K562 (cell line): ENCODE results near the gene BCAR3. TPM values are rescaled to one million over a fixed set of nuclear protein-coding genes. Genes with fewer than 3 reads are reported as not detected.

Experiments
- ATAC-seq: fragments of 200-7000 bp; cut with Tn5 transposase; 3 replicates; pipeline ENCODE4 v1.9.1; 2020; ENCODE audit warnings: moderate library complexity
- BruUV-seq: library from RNA; stranded (reverse); fragments of 400-500 nt; replicated peaks from 2 replicates; lab custom pipeline; 2021; lab: Mats Ljungman, UMichigan
- CTCF ChIA-PET: fragments of 300-600 bp; formaldehyde crosslinking; extraction: SDS; loops from one replicate; lab custom pipeline; 2021; ENCODE audit warnings: low intra/inter-chr PET ratio; lab: Yijun Ruan, JAX
- POLR2A ChIA-PET: fragments of 300-600, 350-650 bp; sonication (Branson Sonifier 250); formaldehyde crosslinking; extraction: SDS; loops from one replicate; lab custom pipeline; 2021; ENCODE audit warnings: antibody characterized with exemption, inconsistent platforms; lab: Yijun Ruan, JAX
- DNase-seq, 4 experiments: peaks; one replicate each; pipeline versions ENCODE4 v3.0.0 to v3.0.0-alpha.2; 2011 to 2018; ENCODE audit warnings: low spot score in 3 of 4, mixed read lengths in 3 of 4; ENCODE audit errors: extremely low read depth in 1 of 4
- FAIRE-seq: peaks from 2 replicates; lab custom pipeline; 2011; peaks lifted over from hg19 to GRCh38; lab: Jason Lieb, UNC
- H2AFZ ChIP-seq: 2 replicates; pipeline ENCODE4 v1.6.0; 2011; ENCODE audit warnings: low read depth, low read length, control low read depth, inconsistent platforms
- H3K27ac ChIP-seq: fragments of 200-600 bp; 3 replicates; pipeline ENCODE4 v1.8.0; 2011; ENCODE audit warnings: low read depth, mild to moderate bottlenecking, control low read depth, inconsistent platforms, low read length, moderate library complexity, mixed read lengths; ENCODE audit errors: extremely low read depth
- H3K27me3 ChIP-seq, 2 experiments: fragments of 300-600 bp in 1 of 2; 2 replicates in 1 of 2; 3 replicates in 1 of 2; pipeline versions ENCODE4 v1.6.0 to v1.8.0; 2011; ENCODE audit warnings: inconsistent platforms in 2 of 2, low read length in 2 of 2, mild to moderate bottlenecking in 1 of 2, mixed read lengths in 1 of 2, moderate library complexity in 1 of 2; ENCODE audit not compliant: control insufficient read depth in 2 of 2, insufficient read depth in 2 of 2
- H3K36me3 ChIP-seq: fragments of 300-600 bp; 3 replicates; pipeline ENCODE4 v1.8.0; 2011; ENCODE audit warnings: mild to moderate bottlenecking, low read length, inconsistent platforms; ENCODE audit not compliant: control insufficient read depth, insufficient read depth
- H3K4me1 ChIP-seq, 2 experiments: fragments of 200-600 bp in 1 of 2; replicated peaks in 1 of 2; 2 replicates in 1 of 2; 3 replicates in 1 of 2; pipeline versions ENCODE4 v1.5.1 to v1.8.0; 2011; ENCODE audit warnings: inconsistent platforms in 2 of 2, low read length in 2 of 2, mild to moderate bottlenecking in 1 of 2, mixed read lengths in 1 of 2, moderate library complexity in 1 of 2; ENCODE audit not compliant: control insufficient read depth in 2 of 2, insufficient read depth in 2 of 2
- H3K4me2 ChIP-seq: 2 replicates; pipeline ENCODE4 v1.6.1; 2011; ENCODE audit warnings: low read length, control low read depth, inconsistent platforms, mixed read lengths; ENCODE audit not compliant: insufficient read depth
- H3K4me3 ChIP-seq: fragments of 200-600 bp; sonication (generic), shearing (Covaris generic); 2 replicates; pipeline ENCODE4 v1.5.1; 2016; ENCODE audit warnings: control low read depth, inconsistent platforms
- H3K79me2 ChIP-seq: fragments of 200-600 bp; 3 replicates; pipeline ENCODE4 v1.8.0; 2011; ENCODE audit warnings: low read length, inconsistent platforms; ENCODE audit not compliant: control insufficient read depth, insufficient read depth
- H3K9ac ChIP-seq, 2 experiments: 2 replicates each; pipeline versions ENCODE4 v1.6.0 to v1.6.1; 2011; ENCODE audit warnings: low read depth in 2 of 2, low read length in 2 of 2, control low read depth in 1 of 2, inconsistent platforms in 1 of 2, mild to moderate bottlenecking in 1 of 2, mixed read lengths in 1 of 2; ENCODE audit not compliant: insufficient read depth in 1 of 2
- H3K9me1 ChIP-seq: one replicate; pipeline ENCODE4 v1.6.0; 2011; ENCODE audit warnings: inconsistent platforms, mild to moderate bottlenecking, low read length, moderate library complexity; ENCODE audit not compliant: control insufficient read depth, insufficient read depth
- H3K9me3 ChIP-seq: replicated peaks from 2 replicates; pipeline ENCODE4 v1.5.1; 2011; ENCODE audit warnings: low read depth, low read length, inconsistent platforms; ENCODE audit not compliant: control insufficient read depth, insufficient read depth
- H4K20me1 ChIP-seq: replicated peaks from 2 replicates; pipeline ENCODE4 v1.6.1; 2011; ENCODE audit warnings: low read length, inconsistent platforms, mixed read lengths; ENCODE audit not compliant: control insufficient read depth, insufficient read depth
- EGR1 ChIP-seq: fragments of 450-650 bp; conservative IDR thresholded peaks from 2 replicates; pipeline ENCODE4 v1.6.1; 2017; ENCODE audit warnings: mild to moderate bottlenecking
- MEF2D ChIP-seq: conservative IDR thresholded peaks from 2 replicates; pipeline ENCODE4 v1.6.1; 2016; ENCODE audit warnings: low read depth, missing genetic modification characterization, missing compliant biosample characterization
- NEUROD1 ChIP-seq: fragments of 150-350 bp; IDR thresholded peaks from 2 replicates; pipeline ENCODE4 v1.6.1; 2014; ENCODE audit warnings: borderline replicate concordance, low read length, low read depth; ENCODE audit not compliant: partially characterized antibody
- NUFIP1 ChIP-seq: fragments of 450-650 bp; IDR thresholded peaks from 2 replicates; pipeline ENCODE4 v1.6.1; 2018; ENCODE audit not compliant: partially characterized antibody
- POLR2A ChIP-seq: fragments of 450-650 bp; conservative IDR thresholded peaks from 2 replicates; pipeline ENCODE4 v1.6.1; 2016
- SMC3 ChIP-seq: conservative IDR thresholded peaks from 2 replicates; pipeline ENCODE4 v1.6.1; 2011; ENCODE audit warnings: low read depth, low read length, improper control_type of control experiment; ENCODE audit not compliant: insufficient read depth
- SRSF9 ChIP-seq: fragments of 200-400 bp; formaldehyde crosslinking; IDR thresholded peaks from 2 replicates; pipeline ENCODE4 v1.6.1; 2017; ENCODE audit warnings: low read depth, low read length, borderline replicate concordance
- TEAD4 ChIP-seq, 2 experiments: sonication (generic) in 1 of 2; formaldehyde crosslinking in 1 of 2; IDR thresholded peaks; 2 replicates each; pipeline versions ENCODE4 v1.6.1 to v1.8.0; 2012 to 2022; ENCODE audit warnings: borderline replicate concordance in 1 of 2, inconsistent platforms in 1 of 2, low read length in 1 of 2, mild to moderate bottlenecking in 1 of 2, missing genetic modification reagents in 1 of 2
- ZNF217 ChIP-seq: sonication (generic); formaldehyde crosslinking; IDR thresholded peaks from 2 replicates; pipeline ENCODE4 v1.8.0; 2022; ENCODE audit warnings: mild to moderate bottlenecking, missing genetic modification reagents
- ZNF274 ChIP-seq: IDR thresholded peaks from 2 replicates; pipeline ENCODE4 v1.6.1; 2011; ENCODE audit warnings: low read depth, mild to moderate bottlenecking, low read length, moderate library complexity, borderline replicate concordance
- ZNF551 ChIP-seq: fragments of 250-450 bp; sonication (Bioruptor Pico); IDR thresholded peaks from 2 replicates; pipeline ENCODE4 v1.5.0; 2021; ENCODE audit warnings: mild to moderate bottlenecking, moderate library complexity
- ZNF668 ChIP-seq: fragments of 250-450 bp; sonication (Bioruptor Pico); IDR thresholded peaks from 2 replicates; pipeline ENCODE4 v1.8.0; 2022; ENCODE audit warnings: mild to moderate bottlenecking, inconsistent platforms
- WGBS: fragments of 100-300 bp; shearing (Covaris generic); methylation state at CpG from one replicate; pipeline ENCODE4 v1.1.6; 2016; ENCODE audit warnings: low coverage, mixed read lengths; ENCODE audit not compliant: insufficient coverage; ENCODE audit errors: missing lambda C conversion rate; 5-methylcytosine and 5-hydroxymethylcytosine counted together
- in situ Hi-C: fragments of 300-500 bp; cut with MboI; formaldehyde crosslinking; loops from 4 replicates; pipeline ENCODE4 v1.15.0; 2018; ENCODE audit warnings: inconsistent platforms, mixed read lengths
- intact Hi-C: fragments of 100-400 bp; cut with micrococcal nuclease; formaldehyde crosslinking; loops from 2 replicates; pipeline ENCODE4 v1.14.2; 2022
- polyA plus RNA-seq, 8 experiments: library from polyadenylated mRNA; depleted of rRNA in 4 of 8; stranded (reverse) in 5 of 8; unstranded in 3 of 8; fragments of >200 nt; fragmentation: Nextera tagmentation in 2 of 8; fragmentation: Illumina TruSeq in 1 of 8; extraction: Ambion mirVana in 2 of 8; extraction: Trizol in 1 of 8; gene quantifications; 2 replicates each; pipeline versions ENCODE4 v1.2.1 to v1.2.3, GENCODE V29; 2011 to 2014; ENCODE audit warnings: inconsistent platforms in 1 of 8, missing spikeins in 1 of 8
- total RNA-seq, 7 experiments: library from RNA; depleted of rRNA in 6 of 7; stranded (reverse); fragments of >200 nt in 6 of 7; fragmentation: Illumina TruSeq in 2 of 7; extraction: Trizol in 2 of 7; gene quantifications; 2 replicates each; pipeline versions ENCODE4 v1.2.1 to v1.2.3, GENCODE V29; 2011 to 2021; ENCODE audit warnings: low replicate concordance in 1 of 7
- TF ChIP-seq, protein P1 (sequence below): fragments of 200-400 bp; formaldehyde crosslinking; IDR thresholded peaks from 2 replicates; pipeline ENCODE4 v1.6.1; 2017; ENCODE audit warnings: mild to moderate bottlenecking, low read depth, low read length, moderate library complexity
- TF ChIP-seq, protein P2 (sequence below): fragments of 250-450 bp; sonication (Bioruptor Pico); IDR thresholded peaks from 2 replicates; pipeline ENCODE4 v1.8.0; 2022; ENCODE audit warnings: moderate library complexity, mild to moderate bottlenecking, inconsistent platforms

Gene BCAR3
- total and polyA plus RNA-seq, 9 of the 15 experiments (the other 6 are each of a cell fraction or from before 2014, with no cell fraction given) = 1.8 to 6.3 (median 3.8) TPM

DNA sequence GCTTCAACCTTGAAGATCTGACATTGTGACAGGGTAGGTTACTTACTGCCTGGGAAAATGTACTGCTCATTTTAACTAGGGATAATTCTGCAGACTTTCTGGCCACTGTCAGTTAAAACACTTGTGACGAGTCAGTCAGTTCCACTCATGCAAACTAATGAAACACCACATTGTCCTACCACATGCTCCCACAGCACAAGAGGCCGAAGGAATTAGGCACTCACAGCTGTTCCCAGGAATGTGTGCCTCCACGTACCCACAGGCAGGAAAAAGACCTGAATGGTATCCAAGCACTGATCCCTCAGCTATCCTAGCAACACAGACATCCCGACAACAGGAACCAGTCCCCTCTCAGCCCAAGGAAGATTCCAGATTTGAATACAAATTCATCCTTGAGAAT lies 12.3 kb downstream of the BCAR3 start (continued):
- TF ChIP-seq, protein P1, sequence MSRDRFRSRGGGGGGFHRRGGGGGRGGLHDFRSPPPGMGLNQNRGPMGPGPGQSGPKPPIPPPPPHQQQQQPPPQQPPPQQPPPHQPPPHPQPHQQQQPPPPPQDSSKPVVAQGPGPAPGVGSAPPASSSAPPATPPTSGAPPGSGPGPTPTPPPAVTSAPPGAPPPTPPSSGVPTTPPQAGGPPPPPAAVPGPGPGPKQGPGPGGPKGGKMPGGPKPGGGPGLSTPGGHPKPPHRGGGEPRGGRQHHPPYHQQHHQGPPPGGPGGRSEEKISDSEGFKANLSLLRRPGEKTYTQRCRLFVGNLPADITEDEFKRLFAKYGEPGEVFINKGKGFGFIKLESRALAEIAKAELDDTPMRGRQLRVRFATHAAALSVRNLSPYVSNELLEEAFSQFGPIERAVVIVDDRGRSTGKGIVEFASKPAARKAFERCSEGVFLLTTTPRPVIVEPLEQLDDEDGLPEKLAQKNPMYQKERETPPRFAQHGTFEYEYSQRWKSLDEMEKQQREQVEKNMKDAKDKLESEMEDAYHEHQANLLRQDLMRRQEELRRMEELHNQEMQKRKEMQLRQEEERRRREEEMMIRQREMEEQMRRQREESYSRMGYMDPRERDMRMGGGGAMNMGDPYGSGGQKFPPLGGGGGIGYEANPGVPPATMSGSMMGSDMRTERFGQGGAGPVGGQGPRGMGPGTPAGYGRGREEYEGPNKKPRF = no peak
- no peak for TF ChIP-seq MEF2D
- no peak for TF ChIP-seq ZNF217
- TF ChIP-seq ZNF668 = no peak
- no peak for TF ChIP-seq EGR1
- TF ChIP-seq, protein P2, sequence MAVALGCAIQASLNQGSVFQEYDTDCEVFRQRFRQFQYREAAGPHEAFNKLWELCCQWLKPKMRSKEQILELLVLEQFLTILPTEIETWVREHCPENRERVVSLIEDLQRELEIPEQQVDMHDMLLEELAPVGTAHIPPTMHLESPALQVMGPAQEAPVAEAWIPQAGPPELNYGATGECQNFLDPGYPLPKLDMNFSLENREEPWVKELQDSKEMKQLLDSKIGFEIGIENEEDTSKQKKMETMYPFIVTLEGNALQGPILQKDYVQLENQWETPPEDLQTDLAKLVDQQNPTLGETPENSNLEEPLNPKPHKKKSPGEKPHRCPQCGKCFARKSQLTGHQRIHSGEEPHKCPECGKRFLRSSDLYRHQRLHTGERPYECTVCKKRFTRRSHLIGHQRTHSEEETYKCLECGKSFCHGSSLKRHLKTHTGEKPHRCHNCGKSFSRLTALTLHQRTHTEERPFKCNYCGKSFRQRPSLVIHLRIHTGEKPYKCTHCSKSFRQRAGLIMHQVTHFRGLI (CRISPR knock-in tag) = no peak
- TF ChIP-seq, all 486 proteins: peak for 0

DNA sequence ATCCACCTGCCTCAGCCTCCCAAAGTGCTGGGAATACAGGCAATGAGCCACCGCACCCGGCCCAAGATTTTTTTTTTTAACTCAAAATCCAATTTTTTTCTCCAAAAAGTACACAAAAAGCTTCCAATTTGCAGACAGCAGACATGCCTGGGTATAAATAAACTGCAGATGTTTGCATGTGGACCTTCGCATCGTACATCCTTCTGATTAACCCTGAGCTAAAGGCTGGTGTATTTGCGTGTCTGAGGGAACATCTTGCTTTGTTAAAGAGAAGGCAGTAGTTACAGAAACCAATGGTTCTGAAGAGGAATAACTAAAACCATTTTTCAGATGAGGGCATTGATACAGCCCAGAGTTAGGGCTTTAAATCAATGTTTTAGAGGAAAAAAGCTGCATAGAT lies 12.7 kb downstream of the BCAR3 start:
- DNase-seq = no peak
- no peak overlapping the region for H3K4me3 ChIP-seq
- ChIA-PET POLR2A (interaction anchor here (1.1 kb wide), 1 partner anchor 53 kb away, joined by 4 read pairs; no protein-coding TSS in a partner anchor), CTCF (no interaction called here)
- H3K4me1 ChIP-seq = peaks cover 10 to 45% of the 10 kb centered on the region in 2 experiments
- H3K9ac ChIP-seq = no peak overlapping the region
- H3K27ac ChIP-seq = no peak overlapping the region
- H3K79me2 ChIP-seq = no peaks in the 10 kb centered on the region
- no peaks in the 10 kb centered on the region for H3K9me1 ChIP-seq
- TF ChIP-seq SRSF9 = no peak
- TF ChIP-seq ZNF551 (CRISPR knock-in tag) = no peak
- TF ChIP-seq TEAD4 (IDR thresholded peaks at IDR 0.05; ENCODE audit: low read length) = no peak
- TF ChIP-seq TEAD4 (CRISPR knock-in tag; IDR thresholded peaks at IDR 0.05; ENCODE audit: borderline replicate concordance) = no peak
- TF ChIP-seq NEUROD1 = no peak
- no peak for TF ChIP-seq POLR2A
- no peak for TF ChIP-seq SMC3
- TF ChIP-seq ZNF274 = no peak
- TF ChIP-seq NUFIP1 = no peak
- intact Hi-C loops (no loop called here), in situ Hi-C loops (no loop called here)
- no TSS peak for BruUV-seq
- H3K36me3 ChIP-seq = no peaks in the 10 kb centered on the region
- FAIRE-seq = no peak
- no peaks in the 10 kb centered on the region for H3K27me3 ChIP-seq
- no peak for ATAC-seq
- no peaks in the 10 kb centered on the region for H4K20me1 ChIP-seq
- no peak overlapping the region for H3K4me2 ChIP-seq
- 66% methylated on average over 4 of the region's 5 CpGs for WGBS
- H2AFZ ChIP-seq = no peak overlapping the region
- no peaks in the 10 kb centered on the region for H3K9me3 ChIP-seq
